DMS114 treated with DMSO at 0.1 percent for 48 hours (cell line): ENCODE measurements around the gene REC114.

Experiments used
- DNase-seq: peaks from one replicate; lab custom pipeline; 2025; ENCODE audit not compliant: unreplicated experiment; lab: John Stamatoyannopoulos, UW

REC114 gene

GRCh38 chr15:73601451-73602445 lies 158.8 kb downstream of the REC114 start:
- DNase-seq: no peak

GRCh38 chr15:73602446-73602843 lies 159.5 kb downstream of the REC114 start:
- no peak for DNase-seq

GRCh38 chr15:73602992-73603391 lies 160.0 kb downstream of the REC114 start:
- DNase-seq: no peak

GRCh38 chr15:73604477-73604876 lies 161.5 kb downstream of the REC114 start:
- no peak for DNase-seq

- no peak for DNase-seq
Measured at GRCh38 chr15:73605759-73606436, 162.9 kb downstream of the REC114 start.

- DNase-seq: no peak
Measured at GRCh38 chr15:73607405-73607804, 164.4 kb downstream of the REC114 start.

GRCh38 chr15:73607843-73608242 lies 164.9 kb downstream of the REC114 start:
- no peak for DNase-seq

- DNase-seq: no peak
Measured at GRCh38 chr15:73608475-73608874, 165.5 kb downstream of the REC114 start.

- no peak for DNase-seq
Measured at GRCh38 chr15:73608941-73609340, 166.0 kb downstream of the REC114 start.
